ENCODE results near the gene EI24. TPM values are rescaled to one million over a fixed set of nuclear protein-coding genes. Genes with fewer than 3 reads are reported as not detected.
"Not testable (repeated sequence)": the region's sequence is repeated elsewhere in the genome, so short reads cannot be mapped to it uniquely, and the experiment has no call there.

Gene EI24
- total RNA-seq, result 68.0 and 74.0 TPM in 2 replicates
- long read RNA-seq, transcript EI24-201 (11 exons, 2,455 nt), result major isoform, 103 of 130 reads
- long read RNA-seq, partial matches to known transcripts, result 7 of 130 reads
- long read RNA-seq, other reads (novel, unspliced or antisense), result 16 of 130 reads

GRCh38 chr11:125568970-125569914, at the start of gene EI24:
Gene EI24, plus strand, starts transcription at chr11:125569477. Its CDS starts 3,051 bp downstream, at chr11:125572528.
- Mint-ChIP-seq H3K27ac (peak within 1 kb of the TSS; percentile 93), H3K4me1 (ENCODE audit: low read depth) (peaks cover 13% of the 10 kb centered on the region), H3K36me3 (ENCODE audit: insufficient read depth) (peaks cover 5% of the 10 kb centered on the region), H3K9me3 (ENCODE audit: low read depth) (peaks cover 3% of the 10 kb centered on the region), H3K4me3 (ENCODE audit: low read depth) (peak within 1 kb of the TSS; percentile 86), H3K27me3 (no peaks in the 10 kb centered on the region)
- DNase-seq (ENCODE audit: low spot score, unreplicated experiment), result peak; percentile 89
- TF ChIP-seq, protein P1, sequence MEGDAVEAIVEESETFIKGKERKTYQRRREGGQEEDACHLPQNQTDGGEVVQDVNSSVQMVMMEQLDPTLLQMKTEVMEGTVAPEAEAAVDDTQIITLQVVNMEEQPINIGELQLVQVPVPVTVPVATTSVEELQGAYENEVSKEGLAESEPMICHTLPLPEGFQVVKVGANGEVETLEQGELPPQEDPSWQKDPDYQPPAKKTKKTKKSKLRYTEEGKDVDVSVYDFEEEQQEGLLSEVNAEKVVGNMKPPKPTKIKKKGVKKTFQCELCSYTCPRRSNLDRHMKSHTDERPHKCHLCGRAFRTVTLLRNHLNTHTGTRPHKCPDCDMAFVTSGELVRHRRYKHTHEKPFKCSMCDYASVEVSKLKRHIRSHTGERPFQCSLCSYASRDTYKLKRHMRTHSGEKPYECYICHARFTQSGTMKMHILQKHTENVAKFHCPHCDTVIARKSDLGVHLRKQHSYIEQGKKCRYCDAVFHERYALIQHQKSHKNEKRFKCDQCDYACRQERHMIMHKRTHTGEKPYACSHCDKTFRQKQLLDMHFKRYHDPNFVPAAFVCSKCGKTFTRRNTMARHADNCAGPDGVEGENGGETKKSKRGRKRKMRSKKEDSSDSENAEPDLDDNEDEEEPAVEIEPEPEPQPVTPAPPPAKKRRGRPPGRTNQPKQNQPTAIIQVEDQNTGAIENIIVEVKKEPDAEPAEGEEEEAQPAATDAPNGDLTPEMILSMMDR (IDR thresholded peaks at IDR 0.05; ENCODE audit: unreplicated experiment), result peak; percentile 76

GRCh38 chr11:125519860-125520834, 49.1 kb upstream of the EI24 start:
- Mint-ChIP-seq H3K27me3 (peaks cover 4% of the 10 kb centered on the region), H3K9me3 (ENCODE audit: low read depth) (peaks cover 4% of the 10 kb centered on the region), H3K4me3 (ENCODE audit: low read depth) (no peak overlapping the region), H3K27ac (no peak overlapping the region), H3K4me1 (ENCODE audit: low read depth) (peaks cover 4% of the 10 kb centered on the region), H3K36me3 (ENCODE audit: insufficient read depth) (peaks cover 1% of the 10 kb centered on the region)
- no peak for DNase-seq (ENCODE audit: low spot score, unreplicated experiment)
- TF ChIP-seq, protein P1 (IDR thresholded peaks at IDR 0.05; ENCODE audit: unreplicated experiment), result no peak

DNA sequence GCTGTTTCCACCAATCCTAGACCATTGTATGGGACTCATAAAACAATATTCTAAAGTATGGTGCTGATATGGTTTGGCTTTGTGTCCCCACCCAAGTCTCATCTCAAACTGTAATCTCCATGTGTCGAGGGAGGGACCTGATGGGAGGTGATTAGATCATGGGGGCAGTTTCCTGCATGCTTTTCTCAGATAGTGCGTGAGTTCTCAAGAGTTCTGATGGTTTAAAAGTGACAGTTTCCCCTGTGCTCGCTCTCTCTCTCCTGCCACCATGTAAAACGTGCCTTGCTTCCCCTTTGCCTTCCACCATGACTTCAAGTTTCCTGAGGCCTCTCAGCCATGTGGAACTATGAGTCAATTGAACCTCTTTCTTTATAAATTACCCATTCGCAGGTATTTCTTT, 44.0 kb upstream of the EI24 start:
- Mint-ChIP-seq H3K4me3 (ENCODE audit: low read depth) (no peak overlapping the region), H3K36me3 (ENCODE audit: insufficient read depth) (no peaks in the 10 kb centered on the region), H3K9me3 (ENCODE audit: low read depth) (no peaks in the 10 kb centered on the region), H3K4me1 (ENCODE audit: low read depth) (no peaks in the 10 kb centered on the region), H3K27ac (no peak overlapping the region), H3K27me3 (no peaks in the 10 kb centered on the region)
- TF ChIP-seq, protein P1 (IDR thresholded peaks at IDR 0.05; ENCODE audit: unreplicated experiment), result no peak
- no peak for DNase-seq (ENCODE audit: low spot score, unreplicated experiment)

DNA sequence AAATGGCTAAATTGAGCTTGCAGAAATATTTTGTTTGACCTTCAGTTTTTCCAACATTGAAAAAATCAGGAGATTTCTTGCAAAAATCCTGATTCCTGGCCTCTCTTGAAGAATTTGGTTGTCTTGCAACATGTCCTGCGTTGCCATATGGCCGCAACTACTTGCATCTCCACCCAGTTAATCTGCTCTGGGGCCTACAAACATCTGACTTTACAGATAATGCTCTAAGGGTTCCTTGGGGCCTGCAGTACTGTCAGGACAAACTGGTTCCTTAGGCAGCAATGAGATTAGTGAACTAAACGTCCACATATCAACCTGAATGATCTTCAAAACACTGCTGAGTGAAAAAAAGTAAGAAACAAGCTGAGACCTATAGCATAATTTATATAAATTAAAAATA, 36.6 kb upstream of the EI24 start:
- Mint-ChIP-seq H3K27me3 (peaks cover 16% of the 10 kb centered on the region), H3K36me3 (ENCODE audit: insufficient read depth) (no peaks in the 10 kb centered on the region), H3K9me3 (ENCODE audit: low read depth) (no peaks in the 10 kb centered on the region), H3K27ac (no peak overlapping the region), H3K4me1 (ENCODE audit: low read depth) (peaks cover 2% of the 10 kb centered on the region), H3K4me3 (ENCODE audit: low read depth) (no peak overlapping the region)
- TF ChIP-seq, protein P1 (IDR thresholded peaks at IDR 0.05; ENCODE audit: unreplicated experiment), result no peak
- DNase-seq (ENCODE audit: low spot score, unreplicated experiment), result no peak

GRCh38 chr11:125535585-125535984, 33.7 kb upstream of the EI24 start:
- DNase-seq (ENCODE audit: low spot score, unreplicated experiment), result no peak
- TF ChIP-seq, protein P1 (IDR thresholded peaks at IDR 0.05; ENCODE audit: unreplicated experiment), result no peak
- no peaks in the 10 kb centered on the region for H3K9me3 Mint-ChIP-seq (ENCODE audit: low read depth)
- no peak overlapping the region for H3K27ac Mint-ChIP-seq
- H3K36me3 Mint-ChIP-seq (ENCODE audit: insufficient read depth), result no peaks in the 10 kb centered on the region
- peaks cover 2% of the 10 kb centered on the region for H3K4me1 Mint-ChIP-seq (ENCODE audit: low read depth)
- peaks cover 16% of the 10 kb centered on the region for H3K27me3 Mint-ChIP-seq
- no peak overlapping the region for H3K4me3 Mint-ChIP-seq (ENCODE audit: low read depth)

GRCh38 chr11:125536834-125537233, 32.4 kb upstream of the EI24 start:
- not testable (repeated sequence) for H3K27ac Mint-ChIP-seq; H3K4me1 Mint-ChIP-seq (ENCODE audit: low read depth); H3K36me3 Mint-ChIP-seq (ENCODE audit: insufficient read depth); DNase-seq (ENCODE audit: low spot score, unreplicated experiment); H3K9me3 Mint-ChIP-seq (ENCODE audit: low read depth); H3K4me3 Mint-ChIP-seq (ENCODE audit: low read depth)
- peaks cover 16% of the 10 kb centered on the region for H3K27me3 Mint-ChIP-seq
